GM18526 (cell line): Measurements from ENCODE around the gene KIF3B.
A peak's percentile ranks its signal among the peaks of the same experiment; 100 is the strongest.

Experiments used
- POLR2A ChIP-seq: IDR thresholded peaks from 3 replicates; pipeline ENCODE4 v1.6.1; 2011; ENCODE audit not compliant: insufficient read length; ENCODE audit errors: extremely low read depth

KIF3B gene

GRCh38 chr20:32356622-32357374, 79.3 kb downstream of the KIF3B start:
- TF ChIP-seq POLR2A = no peak

GRCh38 chr20:32357375-32357868, 80.0 kb downstream of the KIF3B start:
- no peak for TF ChIP-seq POLR2A

- peak; percentile 72 for TF ChIP-seq POLR2A
These were observed 80.6 kb downstream of the KIF3B start, which contains the start of gene ASXL1 for GRCh38 chr20:32357869-32358631. TSS of gene ASXL1 (plus strand) at chr20:32358331. CDS start at chr20:32358776, 445 bp downstream.

- TF ChIP-seq POLR2A = no peak
These were observed 81.1 kb downstream of the KIF3B start for GRCh38 chr20:32358632-32358882.

- peak; percentile 61 for TF ChIP-seq POLR2A
These were observed 81.6 kb downstream of the KIF3B start for GRCh38 chr20:32358883-32359632.

DNA sequence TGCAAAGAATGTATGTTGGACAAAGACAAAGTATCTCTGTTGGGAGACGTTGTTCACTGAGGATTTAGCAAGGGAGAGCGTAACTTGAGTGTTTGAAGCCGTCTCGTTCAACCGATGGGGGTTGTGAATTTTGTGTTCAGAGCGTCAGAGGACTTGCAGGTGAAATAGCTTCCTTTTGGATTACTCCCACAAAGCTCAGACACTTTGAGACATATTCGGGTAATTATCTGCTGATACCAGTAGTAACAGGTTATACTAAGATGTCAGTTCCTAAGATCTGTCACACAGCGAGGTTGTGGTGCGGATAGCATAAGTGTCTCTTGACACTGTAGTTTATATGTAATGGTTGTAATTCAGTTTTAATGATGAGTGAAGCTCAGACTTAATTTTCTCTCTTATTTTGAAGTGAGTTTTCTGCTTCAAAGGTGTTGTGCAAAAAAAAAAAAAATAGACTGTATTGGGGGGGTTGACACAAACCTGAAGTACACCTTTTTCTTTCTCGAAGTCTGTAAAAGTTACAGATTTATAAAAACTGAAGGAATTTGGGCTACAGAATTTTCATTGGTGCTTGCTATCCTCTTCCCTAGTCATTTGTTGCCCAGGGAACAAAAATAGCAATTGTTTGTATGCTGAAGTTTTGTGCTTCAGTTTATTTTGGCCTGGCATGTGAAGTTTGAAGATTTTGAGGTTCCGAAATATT, 82.3 kb downstream of the KIF3B start:
- no peak for TF ChIP-seq POLR2A

DNA sequence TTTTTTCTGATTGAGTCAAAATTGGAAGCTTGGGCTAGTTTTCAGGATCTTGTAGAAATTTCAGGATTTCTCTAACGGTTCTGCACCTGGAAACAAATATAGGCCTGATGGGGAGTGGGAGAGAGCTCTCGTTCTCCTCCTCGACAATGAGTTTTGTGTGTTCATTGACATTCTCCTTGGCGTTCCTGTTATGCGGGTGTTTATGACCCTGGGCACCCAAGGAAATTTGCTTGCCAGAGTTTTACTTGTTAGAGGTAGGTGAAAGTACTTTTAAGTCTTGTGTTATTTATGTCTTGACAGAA, 82.8 kb downstream of the KIF3B start:
- no peak for TF ChIP-seq POLR2A

DNA sequence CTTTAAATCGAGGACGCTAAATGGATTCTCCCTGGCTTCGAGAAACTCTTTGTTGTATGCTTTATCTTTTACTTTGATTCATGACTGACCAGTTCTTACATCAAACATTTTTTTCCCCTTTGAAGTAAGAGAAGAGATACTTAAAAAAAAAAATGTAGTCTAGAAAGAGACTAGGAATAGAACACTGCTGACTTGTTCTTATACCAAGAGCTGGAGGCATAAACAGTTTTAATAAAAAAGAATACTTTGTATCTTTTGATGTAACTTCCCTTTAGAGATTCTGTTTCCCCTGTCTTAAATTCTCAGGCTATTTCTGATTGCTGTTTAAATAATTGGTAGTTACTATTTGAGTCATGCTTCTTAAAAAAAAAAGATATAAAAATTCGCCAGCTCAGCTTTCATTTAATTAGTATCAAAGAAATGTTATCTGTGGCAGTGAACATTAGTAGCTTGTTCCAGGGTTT, 85.5 kb downstream of the KIF3B start:
- no peak for TF ChIP-seq POLR2A

- no peak for TF ChIP-seq POLR2A
These were observed 86.0 kb downstream of the KIF3B start for GRCh38 chr20:32363492-32363891.

GRCh38 chr20:32364554-32365208, 87.2 kb downstream of the KIF3B start:
- TF ChIP-seq POLR2A = no peak

DNA sequence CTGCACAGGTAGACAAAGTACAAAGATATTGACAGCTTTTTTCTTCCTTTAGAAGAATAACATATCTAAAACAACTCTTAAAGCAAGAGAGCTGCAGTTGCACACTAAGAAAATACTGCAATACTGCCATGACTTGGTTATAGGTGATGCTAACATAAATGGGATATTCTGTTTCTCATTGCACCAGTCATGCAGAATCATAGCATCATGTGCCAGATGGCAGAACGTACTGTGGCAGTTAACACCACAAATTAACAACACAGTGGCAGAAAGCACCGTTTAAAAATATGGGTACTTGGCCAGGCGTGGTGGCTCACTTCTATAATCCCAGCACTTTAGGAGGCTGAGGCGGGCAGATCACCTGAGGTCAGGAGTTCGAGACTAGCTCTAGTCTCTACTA, 88.1 kb downstream of the KIF3B start:
- no peak for TF ChIP-seq POLR2A

DNA sequence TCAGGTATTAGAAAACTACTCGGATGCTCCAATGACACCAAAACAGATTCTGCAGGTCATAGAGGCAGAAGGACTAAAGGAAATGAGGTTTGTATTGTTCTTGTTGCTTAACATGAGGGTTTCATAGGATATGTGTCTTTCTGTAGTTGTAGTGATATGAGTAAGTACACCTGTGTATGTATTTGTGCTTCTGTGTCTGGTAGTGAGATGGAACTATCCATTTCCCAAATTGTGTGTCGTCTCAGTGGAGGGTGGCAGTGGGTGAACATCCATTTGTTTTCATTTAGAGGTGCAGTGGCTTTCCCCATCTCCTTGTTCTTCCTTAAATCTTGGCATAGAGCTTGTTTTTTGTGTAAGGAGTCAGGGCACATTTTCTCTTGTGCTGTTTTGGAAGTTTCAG, 88.9 kb downstream of the KIF3B start:
- no peak for TF ChIP-seq POLR2A

- TF ChIP-seq POLR2A = no peak
These were observed 90.9 kb downstream of the KIF3B start for GRCh38 chr20:32368323-32368722.

- no peak for TF ChIP-seq POLR2A
These were observed 91.5 kb downstream of the KIF3B start for GRCh38 chr20:32368925-32369324.

DNA sequence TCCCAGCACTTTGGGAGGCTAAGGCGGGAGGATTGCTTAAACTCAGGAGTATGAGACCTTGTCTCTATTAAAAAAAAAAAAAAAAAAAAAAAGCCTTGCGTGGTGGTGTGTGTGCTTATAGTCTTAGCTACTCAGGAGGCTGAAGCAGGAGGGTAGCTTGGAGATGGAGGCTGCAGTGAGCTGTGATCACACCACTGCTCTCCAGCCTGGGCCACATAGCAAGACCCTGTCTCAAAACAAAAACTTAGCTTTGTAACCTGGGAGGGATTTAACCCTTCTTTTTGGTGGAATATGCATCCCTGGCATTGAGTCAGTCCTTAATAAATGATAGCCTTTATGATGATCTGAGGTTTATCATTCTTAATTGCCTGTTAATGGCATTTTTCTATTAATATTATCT, 93.4 kb downstream of the KIF3B start:
- no peak for TF ChIP-seq POLR2A

GRCh38 chr20:32378461-32378860, 101.0 kb downstream of the KIF3B start:
- TF ChIP-seq POLR2A = no peak
